GM18499 (cell line): ENCODE results near the gene RANBP17.
"Not testable (repeated sequence)": the region's sequence is repeated elsewhere in the genome, so short reads cannot be mapped to it uniquely, and the experiment has no call there.

Experiments used
- ATAC-seq: cut with Tn5 transposase; IDR thresholded peaks from one replicate; pipeline ENCODE4 v1.9.1; 2021; ENCODE audit warnings: moderate number of reproducible peaks; ENCODE audit not compliant: insufficient read depth, unreplicated experiment

Gene RANBP17

GRCh38 chr5:170865622-170866021, 3.8 kb downstream of the RANBP17 start:
- no peak for ATAC-seq

- no peak for ATAC-seq
These were observed 6.0 kb downstream of the RANBP17 start for GRCh38 chr5:170867825-170868224.

- ATAC-seq: not testable (repeated sequence)
These were observed 8.6 kb downstream of the RANBP17 start for GRCh38 chr5:170870390-170870789.

- ATAC-seq: no peak
These were observed 12.2 kb downstream of the RANBP17 start for GRCh38 chr5:170874017-170874416.

- ATAC-seq: no peak
These were observed 14.0 kb downstream of the RANBP17 start for GRCh38 chr5:170875811-170876210.

GRCh38 chr5:170880084-170880483, 18.3 kb downstream of the RANBP17 start:
- ATAC-seq: no peak

- no peak for ATAC-seq
These were observed 20.5 kb downstream of the RANBP17 start for GRCh38 chr5:170882345-170882744.

- no peak for ATAC-seq
These were observed 23.4 kb downstream of the RANBP17 start for GRCh38 chr5:170885256-170885655.

- ATAC-seq: no peak
These were observed 24.0 kb downstream of the RANBP17 start for GRCh38 chr5:170885809-170886208.

GRCh38 chr5:170886210-170886894, 24.5 kb downstream of the RANBP17 start:
- no peak for ATAC-seq

- no peak for ATAC-seq
These were observed 30.4 kb downstream of the RANBP17 start for GRCh38 chr5:170892196-170892595.

GRCh38 chr5:170894665-170895064, 32.8 kb downstream of the RANBP17 start:
- no peak for ATAC-seq

- ATAC-seq: no peak
These were observed 35.0 kb downstream of the RANBP17 start for GRCh38 chr5:170896779-170897178.

- ATAC-seq: no peak
These were observed 41.3 kb downstream of the RANBP17 start for GRCh38 chr5:170903075-170903474.

- no peak for ATAC-seq
These were observed 45.9 kb downstream of the RANBP17 start for GRCh38 chr5:170907758-170908157.

- no peak for ATAC-seq
These were observed 51.8 kb downstream of the RANBP17 start for GRCh38 chr5:170913573-170913972.

- ATAC-seq: no peak
These were observed 55.3 kb downstream of the RANBP17 start for GRCh38 chr5:170917113-170917512.

GRCh38 chr5:170920196-170920595, 58.4 kb downstream of the RANBP17 start:
- no peak for ATAC-seq

GRCh38 chr5:170922331-170922730, 60.5 kb downstream of the RANBP17 start:
- ATAC-seq: not testable (repeated sequence)

GRCh38 chr5:170923910-170924620, 62.2 kb downstream of the RANBP17 start:
- no peak for ATAC-seq

GRCh38 chr5:170935534-170936218, 73.9 kb downstream of the RANBP17 start:
- not testable (repeated sequence) for ATAC-seq
